T-helper 9 cell (primary cell): ENCODE data around the gene PLBD2.
"Not testable (repeated sequence)": the region's sequence is repeated elsewhere in the genome, so short reads cannot be mapped to it uniquely, and the experiment has no call there.

Experiments
- DNase-seq: peaks from one replicate; pipeline ENCODE4 v3.0.0-alpha.2; 2020

The PLBD2 gene

DNA sequence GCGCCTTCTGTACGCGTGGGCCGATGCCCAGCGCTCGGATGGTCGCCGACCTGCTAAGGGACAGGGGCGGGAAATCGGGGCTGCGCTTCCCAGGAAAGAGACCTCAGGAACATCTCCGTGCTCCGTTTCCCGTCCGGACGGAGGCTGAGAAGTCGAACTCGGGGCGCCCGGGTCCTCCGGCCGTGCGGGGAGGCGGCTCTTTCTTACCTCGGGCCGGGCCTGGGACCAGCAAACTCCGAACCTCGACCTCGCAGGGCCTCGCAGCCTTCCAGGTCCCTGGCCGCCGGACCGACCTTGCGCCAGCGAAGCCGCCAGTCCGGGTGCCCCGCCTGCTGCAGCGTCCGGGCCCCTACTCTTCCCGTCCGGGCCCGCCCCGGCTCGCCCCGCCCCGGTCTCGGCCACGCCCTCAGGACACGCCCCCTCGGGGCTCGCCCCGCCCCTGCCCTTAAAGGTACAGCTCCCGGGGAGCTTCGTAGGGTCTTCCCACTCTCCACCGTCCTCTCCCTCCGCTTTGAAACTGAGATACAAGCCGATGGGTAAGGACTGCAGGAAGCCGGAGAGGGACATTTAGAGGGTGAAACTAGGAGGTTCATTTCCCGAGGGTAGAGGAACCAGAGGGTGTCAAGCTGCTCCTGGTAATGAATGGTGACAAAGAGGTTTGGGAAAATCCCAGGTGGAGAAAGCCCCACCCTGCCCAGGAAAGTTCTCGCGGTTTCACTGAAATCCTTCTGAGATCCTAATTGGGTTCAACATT, 23.4 kb upstream of the PLBD2 start, which contains the start of gene SLC8B1:
Gene SLC8B1, minus strand, starts transcription at position 324 of the 754 bp plus-strand sequence. CDS start 2,231 bp downstream, outside the sequence.
- DNase-seq = peak; percentile 88

DNA sequence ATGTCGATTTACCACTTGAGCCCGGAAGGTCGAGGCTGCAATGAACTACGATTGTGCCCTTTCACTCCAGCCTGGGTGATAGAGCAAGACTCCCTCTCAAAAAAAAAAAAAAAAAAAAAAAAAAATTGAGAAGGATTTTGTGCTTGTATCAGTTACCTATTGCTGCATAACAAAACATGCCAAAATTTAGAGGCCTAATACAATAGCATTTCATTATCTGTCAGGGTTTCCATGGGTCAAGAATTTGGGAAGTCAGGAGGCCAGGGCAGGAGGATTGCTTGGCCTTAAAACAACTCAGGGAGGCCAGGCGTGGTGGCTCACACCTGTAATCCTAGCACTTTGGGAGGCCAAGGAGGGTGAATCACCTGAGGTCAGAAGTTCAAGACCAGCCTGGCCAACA, 18.8 kb upstream of the PLBD2 start:
- DNase-seq = no peak

DNA sequence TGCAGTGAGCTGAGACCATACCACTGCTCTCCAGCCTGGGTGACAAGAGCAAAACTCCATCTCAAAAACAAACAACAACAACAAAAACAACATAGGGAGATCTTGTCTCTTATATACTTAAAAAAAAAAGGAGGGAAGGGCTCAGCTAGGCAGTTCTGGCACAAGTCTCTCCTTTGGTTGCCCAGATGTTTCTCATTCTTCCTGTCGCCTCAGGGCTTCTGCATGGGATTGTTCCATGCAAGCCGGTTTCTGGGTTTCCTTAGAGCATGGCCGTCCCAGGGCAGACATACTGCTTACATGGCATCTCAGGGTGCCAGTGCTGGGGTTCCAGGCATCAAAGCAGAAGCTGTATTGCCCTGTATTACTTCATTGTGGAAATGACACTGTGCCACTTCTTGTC, 18.3 kb upstream of the PLBD2 start:
- DNase-seq = no peak

- DNase-seq = no peak
Observed at GRCh38 chr12:113341535-113341934, 16.9 kb upstream of the PLBD2 start.

DNA sequence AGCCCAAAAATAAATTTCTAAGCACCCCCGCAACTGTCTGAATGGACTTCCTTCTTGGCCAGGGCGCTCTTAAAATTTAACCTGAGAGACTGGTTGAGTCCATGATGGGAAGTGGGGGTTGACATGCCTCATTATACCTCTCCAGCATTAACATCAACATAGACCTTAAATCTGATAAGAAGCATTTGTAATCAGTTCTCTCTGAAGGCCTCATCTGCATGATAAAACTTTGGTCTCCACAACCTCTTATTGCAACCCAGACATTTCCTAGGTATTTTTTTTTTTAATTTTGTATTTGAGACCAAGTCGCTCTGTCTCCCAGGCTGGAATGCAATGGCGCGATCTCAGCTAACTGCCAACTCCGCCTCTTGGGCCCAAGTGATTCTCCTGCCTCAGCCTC, 13.1 kb upstream of the PLBD2 start:
- no peak for DNase-seq

DNA sequence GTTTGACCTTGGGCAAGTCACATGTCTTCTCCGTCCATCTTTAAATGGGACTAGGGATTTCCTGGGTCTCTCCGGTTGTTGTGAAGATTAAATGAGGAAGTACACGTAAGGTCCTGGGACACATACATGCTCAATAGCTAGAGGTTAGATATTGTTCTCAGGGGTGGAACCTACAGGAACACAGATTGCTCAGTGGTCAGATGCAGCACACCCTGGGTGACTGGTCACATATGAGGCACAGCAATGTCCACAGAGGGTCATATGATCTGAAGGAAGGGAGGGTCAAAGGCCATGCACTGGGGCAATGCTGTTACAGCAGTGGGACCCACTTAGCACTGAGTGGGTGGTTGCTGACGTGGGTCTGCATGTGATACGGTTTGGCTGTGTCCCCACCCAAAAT, 12.0 kb upstream of the PLBD2 start:
- no peak for DNase-seq

GRCh38 chr12:113347107-113347506, 11.3 kb upstream of the PLBD2 start:
- no peak for DNase-seq

GRCh38 chr12:113347892-113348291, 10.5 kb upstream of the PLBD2 start:
- DNase-seq = no peak

DNA sequence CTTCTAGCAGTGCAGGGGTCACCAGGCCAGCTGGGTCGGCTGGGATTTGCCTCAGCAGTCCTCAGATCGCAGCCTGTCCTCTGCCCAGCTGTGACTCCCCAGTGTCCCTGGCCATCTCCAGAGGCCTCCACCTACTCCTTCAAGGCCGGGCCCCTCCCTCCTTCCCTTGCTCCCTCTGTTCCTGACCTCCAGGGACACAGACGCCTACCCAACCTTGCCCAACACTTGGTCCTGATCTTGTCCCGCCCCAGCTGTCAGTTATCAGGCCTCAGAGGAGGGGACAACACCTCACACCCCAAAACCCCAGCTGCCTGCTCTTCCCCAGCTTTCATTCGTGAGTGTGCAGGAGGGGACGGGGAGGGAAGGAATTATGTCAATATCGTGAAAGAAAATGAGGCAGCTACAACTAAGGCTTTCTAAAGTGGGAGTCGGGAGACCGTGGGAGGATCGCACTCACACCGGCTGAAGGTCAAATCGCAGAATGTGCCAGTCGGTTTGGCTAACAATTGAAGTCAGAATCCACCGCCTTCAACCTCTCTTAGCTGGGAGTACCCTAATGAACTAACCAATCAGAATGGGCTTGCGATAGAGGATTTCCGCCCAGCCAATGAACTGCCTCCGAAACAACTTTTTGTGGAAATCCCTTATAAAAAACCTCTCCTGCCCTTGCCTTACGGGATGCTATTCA, 9.4 kb upstream of the PLBD2 start:
- DNase-seq = no peak

GRCh38 chr12:113351089-113351488, 7.3 kb upstream of the PLBD2 start:
- no peak for DNase-seq

DNA sequence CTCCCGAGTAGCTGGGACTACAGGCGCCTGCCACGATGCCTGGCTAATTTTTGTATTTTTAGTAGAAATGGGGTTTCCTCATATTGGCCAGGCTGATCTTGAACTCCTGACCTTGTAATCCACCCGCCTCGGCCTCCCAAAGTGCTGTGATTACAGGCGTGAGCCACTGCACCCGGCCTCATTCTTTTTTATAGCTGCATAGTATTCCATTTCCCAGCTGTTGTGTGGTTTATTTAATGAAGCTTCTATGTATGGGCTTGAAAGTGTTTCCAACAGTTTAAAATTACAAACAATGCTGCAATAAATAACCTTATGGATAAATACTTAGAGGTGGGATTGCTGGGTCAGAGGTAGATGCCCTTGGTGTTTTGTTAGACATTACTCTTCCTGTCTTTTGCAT, 4.2 kb upstream of the PLBD2 start:
- DNase-seq = not testable (repeated sequence)

DNA sequence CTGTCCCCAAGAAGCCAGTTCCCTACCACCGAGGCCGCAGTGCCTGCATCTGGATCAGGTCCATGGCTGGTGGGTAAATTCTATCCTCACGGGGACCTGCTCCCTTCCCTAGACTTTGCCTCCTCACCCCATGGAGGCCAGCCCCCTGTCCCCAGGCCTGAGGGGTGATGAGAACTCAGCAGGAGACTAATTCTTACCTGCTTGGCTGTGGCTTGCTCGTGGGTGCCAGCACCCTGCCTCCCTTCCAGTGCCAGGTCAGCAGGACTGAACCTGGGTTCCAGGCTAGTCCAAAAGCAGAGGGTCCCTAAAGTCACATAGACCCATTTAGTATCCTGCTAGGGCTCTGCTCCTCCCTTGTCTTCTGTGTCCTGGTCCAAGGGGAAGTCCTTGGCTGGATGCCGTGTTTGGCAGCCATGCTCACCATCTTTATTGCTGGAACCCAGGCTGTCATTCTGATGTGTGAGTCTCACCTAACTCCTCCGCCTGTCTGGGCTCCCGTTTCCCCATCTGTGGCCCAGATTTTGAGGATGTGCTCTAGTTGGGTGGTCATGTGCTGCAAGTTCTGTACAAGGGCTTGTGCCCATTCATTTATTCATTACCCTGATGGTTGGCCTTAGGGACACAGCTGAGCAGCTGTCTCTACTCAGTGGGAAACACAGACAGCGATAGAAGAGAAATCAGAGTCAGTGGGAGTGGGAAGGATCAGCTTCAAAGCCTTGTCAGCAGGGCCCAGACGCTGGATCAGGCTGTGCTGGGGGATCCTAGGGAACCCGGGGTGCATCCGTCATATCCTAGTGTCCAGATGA, 949 bp downstream of the PLBD2 start:
- no peak for DNase-seq

- no peak for DNase-seq
Observed at GRCh38 chr12:113359939-113360748, 1.8 kb downstream of the PLBD2 start.

DNA sequence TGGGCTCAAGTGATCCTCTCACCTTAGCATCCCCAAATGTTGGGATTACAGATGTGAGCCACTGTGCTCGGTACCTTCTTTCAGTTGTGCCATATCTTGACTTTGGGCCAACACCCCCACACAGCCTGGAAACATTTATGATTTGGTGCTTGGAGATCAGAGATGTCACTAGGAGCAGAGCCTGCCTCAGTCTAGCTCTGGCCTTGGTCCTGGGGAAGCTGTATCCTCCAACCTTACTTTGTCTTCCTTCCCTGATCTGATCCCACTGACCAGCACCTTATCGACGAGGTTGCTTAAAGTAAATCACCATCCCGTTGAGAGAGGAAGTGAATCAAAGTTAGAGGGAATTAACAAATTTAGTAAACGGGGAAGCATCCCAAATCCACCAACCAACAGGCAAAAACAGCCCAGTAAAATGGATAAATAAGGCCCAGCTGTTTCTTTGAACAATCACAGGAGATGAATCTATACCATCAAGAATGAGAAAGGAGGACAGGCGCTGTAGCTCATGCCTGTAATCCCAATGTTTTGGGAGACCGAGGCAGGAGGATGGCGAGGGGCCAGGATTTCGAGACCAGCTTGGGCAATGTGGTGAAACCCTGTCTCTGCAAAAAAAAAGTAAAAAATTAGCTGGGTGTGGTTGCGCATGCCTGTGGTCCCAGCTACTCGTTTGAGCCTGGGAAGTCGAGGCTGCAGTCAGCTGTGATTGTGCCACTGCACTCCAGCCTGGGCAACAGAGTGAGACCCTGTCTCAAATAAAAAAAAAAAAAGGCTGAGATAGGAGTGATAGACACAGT, 3.4 kb downstream of the PLBD2 start:
- DNase-seq = no peak

DNA sequence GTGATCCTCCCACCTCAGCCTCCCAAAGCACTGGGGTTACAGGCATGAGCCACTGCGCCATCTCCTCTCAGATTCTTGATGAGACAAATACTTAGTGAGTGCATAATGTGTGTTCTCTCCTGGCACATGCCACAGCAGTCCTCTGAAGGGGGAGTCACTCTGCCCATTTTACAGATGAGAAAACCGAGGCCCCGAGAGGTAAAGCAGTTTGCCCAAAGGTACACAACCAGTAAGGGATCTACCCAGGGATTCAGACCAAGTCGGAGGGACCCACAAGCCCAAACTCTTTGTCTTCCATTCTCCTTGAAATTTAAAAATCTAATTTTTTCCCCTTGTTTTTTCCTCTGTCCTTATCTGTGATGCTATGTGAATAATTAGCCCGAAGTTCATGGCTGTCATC, 6.3 kb downstream of the PLBD2 start:
- no peak for DNase-seq

- DNase-seq = no peak
Observed at GRCh38 chr12:113365639-113366395, 7.4 kb downstream of the PLBD2 start.

DNA sequence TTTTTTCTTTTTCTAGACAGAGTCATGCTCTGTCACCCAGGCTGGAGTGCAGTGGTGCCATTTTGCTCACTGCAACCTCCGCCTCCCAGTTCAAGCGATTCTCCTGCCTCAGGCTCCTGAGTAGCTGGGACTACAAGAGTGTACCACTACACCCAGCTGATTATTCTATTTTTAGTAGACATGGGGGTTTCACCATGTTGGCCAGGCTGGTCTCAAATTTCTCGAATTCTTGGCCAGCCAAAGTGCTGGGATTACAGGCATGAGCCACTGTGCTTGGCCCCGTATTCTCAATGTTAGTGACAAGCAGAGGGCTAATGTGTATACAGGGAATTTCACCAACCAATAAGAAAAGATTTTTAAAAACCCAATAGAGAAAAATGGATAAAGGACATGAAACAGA, 8.4 kb downstream of the PLBD2 start:
- no peak for DNase-seq

GRCh38 chr12:113368331-113368730, 9.9 kb downstream of the PLBD2 start:
- DNase-seq = no peak

DNA sequence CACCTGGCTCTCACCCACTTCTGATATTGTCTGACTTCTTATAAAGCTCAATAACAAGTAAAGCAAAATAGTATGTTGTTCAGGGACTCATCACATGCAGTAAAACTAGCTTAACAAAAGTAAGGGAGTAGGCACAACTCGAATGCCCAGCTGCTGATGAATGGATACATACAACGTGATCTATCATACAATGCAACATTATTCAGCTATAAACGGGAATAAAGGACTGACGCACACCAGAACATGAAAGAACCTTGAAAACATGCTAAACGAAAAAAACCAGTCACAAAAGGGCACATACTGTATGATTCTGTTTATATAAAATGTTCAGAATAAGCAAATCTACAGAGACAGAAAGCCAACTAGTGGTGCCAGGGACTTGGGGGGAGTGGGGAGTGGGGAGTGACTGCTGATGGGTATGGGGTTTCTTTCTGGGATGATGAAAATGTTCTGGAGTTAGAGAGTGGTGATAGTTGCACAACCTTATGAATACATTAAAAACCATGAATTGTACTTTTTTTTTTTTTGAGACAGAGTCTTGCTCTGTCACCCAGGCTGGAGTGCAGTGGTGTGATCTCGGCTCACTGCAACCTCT, 11.1 kb downstream of the PLBD2 start:
- no peak for DNase-seq

GRCh38 chr12:113370923-113371682, 12.7 kb downstream of the PLBD2 start:
- DNase-seq = no peak
